GM12801 (cell line): Measurements from ENCODE around the gene SF3B5.

Experiments used
- CTCF ChIP-seq: IDR thresholded peaks from one replicate; pipeline ENCODE4 v1.5.1; 2011; ENCODE audit warnings: control low read depth; ENCODE audit not compliant: insufficient read length; ENCODE audit errors: extremely low read depth

SF3B5 gene

GRCh38 chr6:144104898-144105487, 9.6 kb upstream of the SF3B5 start:
- no peak for TF ChIP-seq CTCF

GRCh38 chr6:144104488-144104887, 9.1 kb upstream of the SF3B5 start:
- TF ChIP-seq CTCF = no peak

- TF ChIP-seq CTCF = no peak
Measured at GRCh38 chr6:144103026-144103563, 7.7 kb upstream of the SF3B5 start.

GRCh38 chr6:144098993-144099392, 3.6 kb upstream of the SF3B5 start:
- TF ChIP-seq CTCF = no peak

- no peak for TF ChIP-seq CTCF
Measured at GRCh38 chr6:144094731-144095133, 641 bp downstream of the SF3B5 start.

- no peak for TF ChIP-seq CTCF
Measured at GRCh38 chr6:144093658-144094057, 1.7 kb downstream of the SF3B5 start.

GRCh38 chr6:144093236-144093635, 2.1 kb downstream of the SF3B5 start:
- no peak for TF ChIP-seq CTCF
